IPS-20b (cell line): ENCODE results near the gene SPARC.

Experiments used
- H3K27ac ChIP-seq: one replicate; pipeline ENCODE4 v1.5.1; 2013; ENCODE audit warnings: low read length
- H3K27me3 ChIP-seq: 2 replicates; pipeline ENCODE4 v1.6.1; 2013; ENCODE audit warnings: mild to moderate bottlenecking, low read length, inconsistent platforms; ENCODE audit not compliant: insufficient read depth
- H3K36me3 ChIP-seq: 2 replicates; pipeline ENCODE4 v1.6.1; 2013; ENCODE audit warnings: low read depth, mild to moderate bottlenecking, inconsistent platforms, low read length, moderate library complexity; ENCODE audit not compliant: insufficient read depth
- H3K4me1 ChIP-seq: 2 replicates; pipeline ENCODE4 v1.6.1; 2013; ENCODE audit warnings: mild to moderate bottlenecking, control low read depth, inconsistent platforms, low read length, moderate library complexity; ENCODE audit not compliant: insufficient read depth
- H3K4me3 ChIP-seq: 2 replicates; pipeline ENCODE4 v1.5.1; 2013; ENCODE audit warnings: mild to moderate bottlenecking, low read length, inconsistent platforms
- H3K9ac ChIP-seq: 2 replicates; pipeline ENCODE4 v1.6.1; 2013; ENCODE audit warnings: low read depth, mild to moderate bottlenecking, inconsistent platforms, low read length, moderate library complexity
- H3K9me3 ChIP-seq: 2 replicates; pipeline ENCODE4 v1.6.1; 2013; ENCODE audit warnings: mild to moderate bottlenecking, low read depth, low read length, inconsistent platforms; ENCODE audit not compliant: insufficient read depth

Gene SPARC

GRCh38 chr5:151628112-151628823 is 58.4 kb downstream of the SPARC start:
- H3K4me1 ChIP-seq, result no peaks in the 10 kb centered on the region
- no peaks in the 10 kb centered on the region for H3K9me3 ChIP-seq
- no peak overlapping the region for H3K4me3 ChIP-seq
- H3K9ac ChIP-seq, result no peak overlapping the region
- H3K27me3 ChIP-seq, result no peaks in the 10 kb centered on the region; the same call in 1 of the 2 replicates
- H3K36me3 ChIP-seq, result no peaks in the 10 kb centered on the region
- H3K27ac ChIP-seq, result no peak overlapping the region

GRCh38 chr5:151627650-151628049 is 59.1 kb downstream of the SPARC start:
- H3K9me3 ChIP-seq, result no peaks in the 10 kb centered on the region
- H3K4me1 ChIP-seq, result no peaks in the 10 kb centered on the region
- H3K4me3 ChIP-seq, result no peak overlapping the region
- H3K27me3 ChIP-seq, result no peaks in the 10 kb centered on the region; the same call in 1 of the 2 replicates
- no peaks in the 10 kb centered on the region for H3K36me3 ChIP-seq
- H3K27ac ChIP-seq, result no peak overlapping the region
- H3K9ac ChIP-seq, result no peak overlapping the region

GRCh38 chr5:151625285-151625684 is 61.4 kb downstream of the SPARC start:
- Histone ChIP-seq H3K27ac (no peak overlapping the region), H3K9me3 (no peaks in the 10 kb centered on the region), H3K4me3 (no peak overlapping the region), H3K27me3 (no peaks in the 10 kb centered on the region), H3K36me3 (no peaks in the 10 kb centered on the region), H3K4me1 (peaks cover 7% of the 10 kb centered on the region), H3K9ac (no peak overlapping the region)

- no peak overlapping the region for H3K27ac ChIP-seq
- no peaks in the 10 kb centered on the region for H3K9me3 ChIP-seq
- H3K4me3 ChIP-seq, result no peak overlapping the region
- no peak overlapping the region for H3K9ac ChIP-seq
- H3K27me3 ChIP-seq, result no peaks in the 10 kb centered on the region
- peaks cover 12% of the 10 kb centered on the region for H3K4me1 ChIP-seq
- H3K36me3 ChIP-seq, result no peaks in the 10 kb centered on the region
Observed at GRCh38 chr5:151624476-151624875, 62.2 kb downstream of the SPARC start.

GRCh38 chr5:151622367-151623088 is 64.2 kb downstream of the SPARC start:
- Histone ChIP-seq H3K27ac (no peak overlapping the region), H3K9me3 (no peaks in the 10 kb centered on the region), H3K27me3 (no peaks in the 10 kb centered on the region), H3K4me1 (peaks cover 23% of the 10 kb centered on the region), H3K4me3 (no peak overlapping the region), H3K36me3 (no peaks in the 10 kb centered on the region), H3K9ac (no peak overlapping the region)

GRCh38 chr5:151620461-151620840 is 66.3 kb downstream of the SPARC start:
- peak overlapping the region; percentile 28; the same call in 1 of the 2 replicates for H3K9ac ChIP-seq
- H3K9me3 ChIP-seq, result no peaks in the 10 kb centered on the region
- H3K27ac ChIP-seq, result no peak overlapping the region
- peak overlapping the region; percentile 4; the same call in 1 of the 2 replicates for H3K4me3 ChIP-seq
- no peaks in the 10 kb centered on the region for H3K36me3 ChIP-seq
- peaks cover 27% of the 10 kb centered on the region for H3K4me1 ChIP-seq
- no peaks in the 10 kb centered on the region for H3K27me3 ChIP-seq

GRCh38 chr5:151619812-151620460 is 66.8 kb downstream of the SPARC start:
- Histone ChIP-seq H3K27ac (no peak overlapping the region), H3K4me3 (peak overlapping the region; percentile 23; the same call in 1 of the 2 replicates), H3K4me1 (peaks cover 28% of the 10 kb centered on the region), H3K9me3 (no peaks in the 10 kb centered on the region), H3K9ac (peak overlapping the region; percentile 38; the same call in 1 of the 2 replicates), H3K36me3 (no peaks in the 10 kb centered on the region), H3K27me3 (no peaks in the 10 kb centered on the region)

- no peak overlapping the region for H3K27ac ChIP-seq
- no peaks in the 10 kb centered on the region for H3K36me3 ChIP-seq
- no peaks in the 10 kb centered on the region for H3K27me3 ChIP-seq
- H3K4me1 ChIP-seq, result peaks cover 28% of the 10 kb centered on the region
- H3K9ac ChIP-seq, result no peak overlapping the region
- H3K9me3 ChIP-seq, result no peaks in the 10 kb centered on the region
- no peak overlapping the region for H3K4me3 ChIP-seq
Observed at GRCh38 chr5:151618907-151619306, 67.8 kb downstream of the SPARC start.

- Histone ChIP-seq H3K4me3 (no peak overlapping the region), H3K4me1 (peaks cover 28% of the 10 kb centered on the region), H3K9ac (no peak overlapping the region), H3K27me3 (no peaks in the 10 kb centered on the region), H3K27ac (no peak overlapping the region), H3K9me3 (no peaks in the 10 kb centered on the region), H3K36me3 (no peaks in the 10 kb centered on the region)
Observed at GRCh38 chr5:151617841-151618710, 68.6 kb downstream of the SPARC start.

GRCh38 chr5:151617383-151617840 is 69.3 kb downstream of the SPARC start:
- Histone ChIP-seq H3K9me3 (no peaks in the 10 kb centered on the region), H3K9ac (no peak overlapping the region), H3K36me3 (no peaks in the 10 kb centered on the region), H3K27me3 (no peaks in the 10 kb centered on the region), H3K4me1 (peaks cover 28% of the 10 kb centered on the region), H3K27ac (no peak overlapping the region), H3K4me3 (no peak overlapping the region)

GRCh38 chr5:151615431-151615830 is 71.3 kb downstream of the SPARC start:
- no peaks in the 10 kb centered on the region for H3K36me3 ChIP-seq
- H3K9me3 ChIP-seq, result no peaks in the 10 kb centered on the region
- H3K4me3 ChIP-seq, result no peak overlapping the region
- H3K27me3 ChIP-seq, result no peaks in the 10 kb centered on the region
- no peak overlapping the region for H3K9ac ChIP-seq
- H3K27ac ChIP-seq, result no peak overlapping the region
- H3K4me1 ChIP-seq, result peaks cover 23% of the 10 kb centered on the region
